Renal cortical epithelial cell (primary cell): ENCODE measurements around the gene DIP2C. TPM values are rescaled to one million over a fixed set of nuclear protein-coding genes. Genes with fewer than 3 reads are reported as not detected.

ENCODE experiments used
- DNase-seq: peaks from one replicate; pipeline ENCODE4 v3.0.0-alpha.2; 2011; ENCODE audit warnings: low read depth
- total RNA-seq: library from RNA; depleted of rRNA; stranded (reverse); fragments of >200 nt; gene quantifications from 2 replicates; pipeline ENCODE4 v1.2.3, GENCODE V29; 2014

Gene DIP2C
- total RNA-seq, 1 donor from 2014 or later = 14.4 TPM

DNA sequence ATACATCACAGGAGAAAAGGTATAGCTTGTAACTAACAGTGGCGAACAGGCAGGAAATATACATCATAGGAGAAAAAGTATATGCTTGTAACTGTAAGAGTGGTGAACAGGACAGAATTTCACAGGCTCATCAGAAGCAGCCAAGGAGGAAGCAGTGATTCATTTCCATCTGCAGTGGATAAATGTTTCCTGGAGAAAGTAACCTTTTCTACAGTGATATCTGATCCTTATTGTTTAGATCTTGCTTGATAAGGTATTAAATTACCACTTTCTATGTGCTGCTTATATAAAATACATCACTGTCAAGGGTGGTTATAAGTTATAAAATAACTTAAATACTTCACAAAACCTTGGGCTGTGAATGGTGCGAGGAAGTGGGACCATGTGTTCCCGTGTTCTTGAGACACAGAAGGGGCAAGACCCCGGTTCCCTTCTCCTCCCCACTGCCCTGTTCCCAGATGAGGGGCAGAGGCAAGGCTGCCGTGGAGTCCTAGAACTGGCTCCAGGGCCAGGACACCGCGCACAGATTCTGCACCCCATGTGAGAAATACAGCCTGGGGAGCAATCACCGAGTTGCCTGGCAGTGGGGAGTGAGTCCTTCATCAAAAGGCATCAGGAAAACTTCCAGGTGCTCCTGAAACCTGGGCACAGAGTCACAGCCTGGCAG is 135.2 kb downstream of the DIP2C start:
- no peak for DNase-seq

- no peak for DNase-seq
Observed at GRCh38 chr10:553233-553632, 136.2 kb downstream of the DIP2C start.

DNA sequence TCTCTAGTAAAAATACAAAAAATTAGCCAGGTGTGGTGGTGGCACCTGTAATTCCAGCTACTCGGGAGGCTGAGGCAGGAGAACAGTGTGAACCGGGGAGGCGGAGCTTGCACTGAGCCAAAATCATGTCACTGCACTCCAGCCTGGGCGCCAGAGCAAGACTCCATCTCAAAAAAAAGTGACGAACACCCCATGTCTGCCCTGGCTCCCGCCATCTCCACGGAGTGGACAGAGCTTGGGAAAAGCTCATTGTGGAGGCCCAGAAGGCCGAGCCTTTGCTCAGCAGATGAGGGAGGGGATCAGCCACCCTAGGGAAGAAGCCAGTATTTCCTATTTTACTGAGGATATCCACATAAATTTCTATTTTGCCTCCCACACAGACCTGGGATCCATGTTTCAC is 136.8 kb downstream of the DIP2C start:
- no peak for DNase-seq

DNA sequence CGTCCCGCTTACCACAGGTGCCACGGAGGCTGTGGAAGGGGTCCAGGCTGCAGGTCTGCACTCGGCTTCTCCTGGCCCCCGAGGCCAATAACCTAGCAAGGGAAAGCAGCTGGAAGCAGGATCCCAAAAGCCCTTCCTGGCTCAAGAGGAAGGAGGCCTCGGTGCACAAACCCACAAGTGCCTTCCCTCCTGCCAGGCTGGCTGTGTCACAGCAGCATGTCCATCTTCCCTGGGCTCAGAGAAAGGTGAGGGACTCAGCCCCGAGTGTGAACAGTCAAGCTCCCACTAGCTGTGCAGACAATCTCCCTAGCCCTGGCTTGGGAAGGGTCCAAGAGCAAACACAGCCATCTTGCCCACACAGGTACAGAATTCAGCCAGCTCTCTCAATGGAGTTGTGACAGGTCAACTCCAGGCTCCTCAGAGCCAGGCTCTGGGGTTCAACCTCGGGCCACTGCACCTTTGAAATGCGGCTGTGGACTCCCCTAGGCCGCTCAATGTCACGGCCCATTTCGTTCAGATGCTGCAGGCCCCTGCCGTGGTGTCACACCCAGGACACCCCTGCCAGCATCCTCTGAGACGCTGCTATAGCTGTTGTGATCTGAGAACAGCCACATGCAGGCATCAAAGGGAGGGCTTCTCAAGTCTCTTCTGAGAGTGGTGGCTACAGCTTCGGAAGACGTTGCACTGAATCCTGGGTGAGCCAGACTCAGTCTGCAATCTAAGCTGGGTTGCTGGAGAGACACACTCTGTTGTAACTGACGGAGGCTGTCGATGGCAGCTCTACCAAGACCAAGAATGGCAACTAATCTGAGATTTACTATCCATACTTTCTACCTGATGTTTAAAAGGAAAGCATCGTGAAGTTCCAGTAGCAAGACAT is 137.9 kb downstream of the DIP2C start:
- DNase-seq = no peak

DNA sequence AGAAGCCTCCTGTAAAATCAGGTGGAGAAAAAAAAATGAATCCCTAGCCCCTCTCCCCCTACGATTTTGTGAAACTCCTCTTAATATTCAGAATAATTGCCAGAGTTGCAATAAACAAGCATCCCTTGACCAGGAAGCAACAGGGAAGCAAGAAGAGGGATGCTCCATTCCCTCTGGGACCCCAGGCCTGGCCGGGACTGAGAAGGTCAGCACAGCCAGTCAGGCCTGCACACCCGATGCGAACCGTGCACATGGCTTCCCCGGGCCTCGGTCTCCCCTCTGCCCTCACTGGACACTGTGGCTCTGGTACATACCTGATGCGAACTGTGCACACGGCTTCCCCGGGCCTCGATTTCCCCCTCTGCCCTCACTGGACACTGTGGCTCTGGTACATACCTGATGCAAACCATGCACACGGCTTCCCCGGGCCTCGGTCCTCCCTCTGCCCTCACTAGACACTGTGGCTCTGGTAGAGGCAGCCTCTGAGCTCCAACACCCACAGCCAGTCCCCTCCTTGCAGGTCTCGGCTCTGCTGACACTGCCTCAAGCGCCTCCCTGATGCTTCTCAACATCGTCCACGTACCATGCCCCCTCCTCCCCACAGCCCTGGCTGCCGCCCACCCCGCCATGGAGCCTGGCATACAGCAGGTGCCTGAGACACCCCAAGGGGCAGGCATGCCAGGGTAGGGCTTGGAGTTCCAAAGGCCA is 138.6 kb downstream of the DIP2C start:
- no peak for DNase-seq

- DNase-seq = no peak
Observed at GRCh38 chr10:549391-549790, 140.1 kb downstream of the DIP2C start.

- DNase-seq = no peak
Observed at GRCh38 chr10:548238-548901, 141.1 kb downstream of the DIP2C start.

GRCh38 chr10:547591-548081 is 141.8 kb downstream of the DIP2C start:
- no peak for DNase-seq

DNA sequence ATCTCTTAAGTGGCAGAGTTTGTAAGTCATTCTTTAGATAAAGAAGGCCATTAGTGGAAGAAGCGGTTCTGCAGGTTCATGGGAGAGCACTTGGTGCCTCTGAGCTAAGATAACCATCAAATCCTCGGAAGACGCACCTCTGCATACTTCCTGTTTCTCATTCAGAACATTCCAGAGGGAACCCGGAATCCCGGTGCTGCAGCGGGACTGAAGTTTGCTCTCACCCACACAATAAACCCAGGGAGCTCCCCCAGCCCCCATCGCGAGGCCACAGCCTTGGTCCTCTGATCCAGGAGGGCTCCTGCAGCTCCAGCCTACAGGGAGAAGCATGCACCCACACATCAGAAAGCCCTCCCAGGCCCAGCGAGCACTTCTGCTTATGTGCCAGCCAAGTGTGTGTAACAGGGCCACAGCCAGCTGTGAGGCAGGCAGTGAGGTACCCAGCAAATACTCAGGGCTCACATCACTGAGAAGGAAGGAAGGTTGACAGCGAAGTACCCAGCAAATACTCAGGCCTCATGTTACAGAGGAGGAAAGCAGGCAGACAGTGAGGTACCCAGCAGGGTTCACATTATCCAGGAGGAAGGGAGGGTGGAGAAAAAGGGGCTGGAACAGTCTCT is 142.4 kb downstream of the DIP2C start:
- DNase-seq = peak; percentile 36

GRCh38 chr10:546451-546850 is 143.0 kb downstream of the DIP2C start:
- no peak for DNase-seq

DNA sequence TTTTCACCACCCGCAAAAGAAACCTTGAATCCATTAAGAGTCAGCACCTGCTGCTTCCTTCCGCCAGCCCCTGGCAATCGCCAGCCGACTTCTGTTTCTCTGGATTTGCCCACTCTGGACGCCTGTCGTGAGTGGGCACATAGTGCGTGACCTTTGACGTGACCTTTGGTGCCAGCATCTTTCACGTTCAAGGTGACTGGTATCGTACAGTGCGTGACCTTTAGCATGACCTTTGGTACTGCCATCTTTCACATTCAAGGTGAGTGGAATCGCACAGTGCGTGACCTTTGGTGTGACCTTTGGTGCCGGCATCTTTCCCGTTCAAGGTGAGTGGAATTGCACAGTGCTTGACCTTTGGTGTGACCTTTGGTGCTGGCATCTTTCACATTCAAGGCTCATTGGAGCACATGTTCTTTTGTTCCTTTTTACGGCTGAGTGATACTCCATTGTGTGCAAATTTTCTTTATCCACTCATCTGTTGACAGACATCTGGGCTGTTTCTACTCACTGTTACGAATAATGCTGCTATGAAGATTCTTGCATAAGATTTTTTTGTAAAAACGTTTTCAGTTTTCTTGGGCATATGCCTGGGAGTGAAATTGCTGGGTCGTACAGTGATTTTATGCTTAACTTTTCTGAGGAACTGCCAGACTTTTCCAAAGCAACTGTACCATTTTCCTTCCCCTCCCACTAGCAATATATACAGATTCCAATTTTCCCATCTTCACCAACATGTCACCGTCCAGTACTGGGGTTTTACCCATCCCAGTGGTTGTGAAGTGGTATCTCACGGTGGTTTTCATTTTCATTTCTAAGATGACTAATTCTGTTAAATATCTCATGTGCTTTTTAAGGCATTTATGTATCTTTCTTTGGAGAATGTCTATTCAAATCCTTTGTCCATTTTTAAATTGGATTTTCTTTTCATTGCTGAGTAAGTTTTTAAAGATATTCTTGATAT is 145.3 kb downstream of the DIP2C start:
- DNase-seq = no peak

GRCh38 chr10:543131-543530 is 146.3 kb downstream of the DIP2C start:
- DNase-seq = no peak

DNA sequence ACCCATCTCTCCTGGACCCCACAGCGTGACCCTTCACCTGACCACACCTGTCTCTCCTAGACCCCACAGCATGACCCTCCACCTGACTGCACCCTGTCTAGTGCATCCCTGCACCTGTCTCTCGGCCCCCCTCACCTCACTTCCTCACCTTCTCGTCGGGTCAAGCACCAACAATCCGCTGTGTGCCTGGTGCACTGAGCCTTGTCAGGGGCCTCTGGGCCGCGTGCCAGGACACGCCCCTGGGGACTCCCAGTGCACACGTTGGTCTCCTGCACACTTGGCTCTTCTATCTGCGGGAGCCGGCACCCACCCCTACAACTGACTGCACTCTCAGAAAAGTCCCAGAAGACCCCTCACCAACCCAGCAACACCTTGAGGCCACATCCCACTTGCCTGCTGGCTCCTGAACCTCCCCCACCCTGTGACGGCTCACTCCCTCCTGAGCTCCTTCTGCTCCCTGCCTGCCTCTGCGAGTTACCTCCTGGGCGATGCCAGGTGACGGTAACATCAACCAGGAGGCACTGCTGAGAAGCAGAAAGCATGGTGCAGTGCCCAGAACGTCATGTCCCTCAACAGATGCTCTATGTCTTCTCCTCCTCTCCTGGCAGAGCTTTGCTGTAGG is 147.6 kb downstream of the DIP2C start:
- DNase-seq = peak; percentile 36

DNA sequence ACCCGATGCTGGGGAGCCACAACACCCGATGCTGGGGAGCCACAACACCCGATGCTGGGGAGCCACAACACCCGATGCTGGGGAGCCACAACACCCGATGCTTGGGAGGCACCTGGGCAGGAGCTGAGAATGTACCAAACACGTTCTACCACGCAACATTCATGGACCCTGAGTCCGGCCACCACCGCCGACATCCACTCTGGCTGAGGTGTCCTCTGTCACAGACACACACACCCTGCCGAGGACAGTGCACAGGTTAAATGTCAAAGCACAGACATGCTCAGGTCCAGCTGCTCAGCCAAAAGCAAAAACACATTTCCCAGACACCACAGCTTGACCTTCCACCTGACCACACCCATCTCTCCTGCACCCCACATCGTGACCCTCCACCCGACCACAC is 148.4 kb downstream of the DIP2C start:
- no peak for DNase-seq

DNA sequence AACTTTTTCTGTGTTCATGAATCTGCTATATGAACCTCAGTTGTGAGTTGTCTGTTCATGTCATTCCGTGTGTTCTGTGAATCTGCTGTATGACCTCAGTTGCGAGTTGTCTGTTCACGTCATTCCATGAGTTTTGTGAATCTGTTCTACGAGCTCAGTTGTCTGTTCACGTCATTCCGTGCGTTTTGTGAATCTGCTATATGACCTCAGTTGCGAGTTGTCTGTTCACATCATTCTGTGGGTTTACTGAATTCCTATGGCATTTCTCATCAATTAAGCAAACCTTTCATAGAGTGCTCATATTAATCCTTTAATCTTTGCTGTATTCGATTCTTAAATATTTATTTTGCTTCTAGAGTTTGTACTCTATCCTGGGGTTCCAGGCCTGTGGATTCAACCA is 150.6 kb downstream of the DIP2C start:
- no peak for DNase-seq

DNA sequence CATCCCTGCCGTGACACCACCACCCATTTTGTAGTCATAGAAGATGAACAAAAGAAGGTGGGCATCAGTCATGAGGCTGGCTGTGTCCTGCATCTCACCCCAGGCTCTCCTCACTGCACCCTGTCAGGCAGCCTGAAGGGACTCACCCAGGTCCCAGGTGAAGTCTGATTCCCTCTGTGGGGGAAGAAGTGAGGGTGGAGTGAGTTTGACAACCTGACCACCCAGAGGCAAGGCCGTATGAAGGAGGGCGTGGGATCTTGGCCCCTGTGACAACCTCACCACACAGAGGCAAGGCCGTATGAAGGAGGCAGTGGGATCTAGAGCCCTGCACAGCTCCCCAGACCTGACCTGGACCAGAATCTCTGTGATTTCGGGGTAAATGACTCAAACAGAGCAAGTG is 152.5 kb downstream of the DIP2C start:
- DNase-seq = no peak

- DNase-seq = peak; percentile 67
Observed at GRCh38 chr10:536371-536925, 153.0 kb downstream of the DIP2C start.

DNA sequence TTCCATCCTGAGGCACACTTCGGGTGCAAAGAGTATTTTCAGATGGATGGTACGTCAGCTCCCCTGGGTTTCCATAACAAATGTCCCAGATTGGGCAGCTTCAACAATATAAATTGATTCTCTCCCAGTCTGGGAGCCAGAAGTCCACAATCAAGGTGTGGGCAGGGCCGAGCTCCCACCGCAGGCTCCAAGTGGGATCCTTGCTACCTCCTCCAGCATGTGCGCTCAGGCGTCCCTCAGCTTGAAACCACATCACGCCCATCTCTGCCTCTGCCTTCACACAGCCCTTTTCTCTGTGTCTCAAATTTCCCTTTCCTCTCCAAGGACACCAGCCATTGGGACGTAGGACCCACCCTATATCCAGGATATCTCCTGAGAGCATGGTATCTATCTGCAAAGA is 153.5 kb downstream of the DIP2C start:
- no peak for DNase-seq

GRCh38 chr10:535051-535450 is 154.4 kb downstream of the DIP2C start:
- DNase-seq = no peak
